DOHH2 (cell line): ENCODE results near the gene IL33.

Experiments used
- H3F3A ChIP-seq: fragments of 200-600 bp; sonication (generic), shearing (Covaris generic); 2 replicates; pipeline ENCODE4 v1.6.0; 2016; ENCODE audit warnings: antibody characterized with exemption, mild to moderate bottlenecking; ENCODE audit not compliant: control insufficient read depth, insufficient read depth
- H3K27ac ChIP-seq: fragments of 200-600 bp; sonication (generic); 2 replicates; pipeline ENCODE4 v1.5.1; 2014; ENCODE audit warnings: low read depth, mild to moderate bottlenecking, low read length, moderate library complexity
- H3K27me3 ChIP-seq: fragments of 200-600 bp; sonication (generic); 2 replicates; pipeline ENCODE4 v1.6.1; 2014; ENCODE audit warnings: mild to moderate bottlenecking, low read length, mixed read lengths; ENCODE audit not compliant: control insufficient read depth
- H3K36me3 ChIP-seq: fragments of 200-600 bp; sonication (generic); 2 replicates; pipeline ENCODE4 v1.6.1; 2014; ENCODE audit warnings: mild to moderate bottlenecking, low read length, moderate library complexity, mixed read lengths; ENCODE audit not compliant: control insufficient read depth
- H3K4me1 ChIP-seq: fragments of 200-600 bp; sonication (generic); 2 replicates; pipeline ENCODE4 v1.6.1; 2014; ENCODE audit warnings: mild to moderate bottlenecking, low read length, mixed read lengths; ENCODE audit not compliant: control insufficient read depth
- H3K4me2 ChIP-seq: fragments of 200-600 bp; sonication (generic); 2 replicates; pipeline ENCODE4 v1.6.0; 2014; ENCODE audit warnings: mild to moderate bottlenecking, low read length, moderate library complexity
- H3K4me3 ChIP-seq: fragments of 200-600 bp; sonication (generic); 2 replicates; pipeline ENCODE4 v1.5.1; 2014; ENCODE audit warnings: mild to moderate bottlenecking, low read length, mixed read lengths
- H3K79me2 ChIP-seq: fragments of 200-600 bp; sonication (generic); 2 replicates; pipeline ENCODE4 v1.6.1; 2014; ENCODE audit warnings: mild to moderate bottlenecking, low read length, mixed read lengths; ENCODE audit not compliant: control insufficient read depth
- H3K9me2 ChIP-seq: fragments of 200-600 bp; sonication (generic); replicated peaks from 2 replicates; pipeline ENCODE4 v1.6.1; 2014; ENCODE audit warnings: mild to moderate bottlenecking, low read length, mixed read lengths; ENCODE audit not compliant: control insufficient read depth
- H3K9me3 ChIP-seq: fragments of 200-600 bp; sonication (generic); 2 replicates; pipeline ENCODE4 v1.6.1; 2014; ENCODE audit warnings: antibody characterized with exemption, low read length, mixed read lengths; ENCODE audit not compliant: control insufficient read depth, insufficient read depth
- H4K20me1 ChIP-seq: fragments of 200-600 bp; sonication (generic); 2 replicates; pipeline ENCODE4 v1.6.0; 2014; ENCODE audit warnings: low read depth, mild to moderate bottlenecking, antibody characterized with exemption, low read length, moderate library complexity; ENCODE audit not compliant: control insufficient read depth, insufficient read depth
- CTCF ChIP-seq: fragments of 200-600 bp; sonication (generic); IDR thresholded peaks from one replicate; pipeline ENCODE4 v1.5.1; 2014; ENCODE audit warnings: antibody characterized with exemption, mild to moderate bottlenecking, low read depth, low read length; ENCODE audit not compliant: poor library complexity, severe bottlenecking
- EZH2phosphoT487 ChIP-seq: fragments of 200-600 bp; sonication (generic); IDR thresholded peaks from 2 replicates; pipeline ENCODE4 v1.6.1; 2017; ENCODE audit warnings: borderline replicate concordance, mild to moderate bottlenecking, antibody characterized with exemption, low read length, moderate library complexity, mixed read lengths

Gene IL33

GRCh38 chr9:6301858-6302257 is 86.3 kb downstream of the IL33 start:
- Histone ChIP-seq H3F3A (no peaks in the 10 kb centered on the region), H3K4me1 (peaks cover 2% of the 10 kb centered on the region), H3K4me3 (no peak overlapping the region), H4K20me1 (no peaks in the 10 kb centered on the region), H3K27me3 (no peaks in the 10 kb centered on the region), H3K9me2 (no peaks in the 10 kb centered on the region), H3K27ac (no peak overlapping the region), H3K79me2 (no peaks in the 10 kb centered on the region), H3K9me3 (no peaks in the 10 kb centered on the region), H3K4me2 (no peak overlapping the region), H3K36me3 (no peaks in the 10 kb centered on the region)
- TF ChIP-seq EZH2phosphoT487 (no peak), CTCF (no peak)

GRCh38 chr9:6302417-6302816 is 86.8 kb downstream of the IL33 start:
- Histone ChIP-seq H4K20me1 (no peaks in the 10 kb centered on the region), H3K9me2 (no peaks in the 10 kb centered on the region), H3K4me1 (peaks cover 7% of the 10 kb centered on the region), H3K79me2 (no peaks in the 10 kb centered on the region), H3K27me3 (no peaks in the 10 kb centered on the region), H3K27ac (no peak overlapping the region), H3K9me3 (no peaks in the 10 kb centered on the region), H3F3A (no peaks in the 10 kb centered on the region), H3K4me3 (no peak overlapping the region), H3K36me3 (no peaks in the 10 kb centered on the region), H3K4me2 (no peak overlapping the region)
- TF ChIP-seq CTCF (no peak), EZH2phosphoT487 (no peak)

GRCh38 chr9:6304232-6304631 is 88.6 kb downstream of the IL33 start:
- Histone ChIP-seq H3K4me2 (no peak overlapping the region), H3K36me3 (no peaks in the 10 kb centered on the region), H3F3A (no peaks in the 10 kb centered on the region), H3K27me3 (no peaks in the 10 kb centered on the region), H4K20me1 (no peaks in the 10 kb centered on the region), H3K4me1 (peaks cover 18% of the 10 kb centered on the region), H3K27ac (no peak overlapping the region), H3K4me3 (no peak overlapping the region), H3K9me3 (no peaks in the 10 kb centered on the region), H3K9me2 (no peaks in the 10 kb centered on the region), H3K79me2 (no peaks in the 10 kb centered on the region)
- no peak for TF ChIP-seq CTCF
- TF ChIP-seq EZH2phosphoT487, result no peak
